ENCODE measurements around the gene AFG3L2. TPM values are rescaled to one million over a fixed set of nuclear protein-coding genes. Genes with fewer than 3 reads are reported as not detected.

The AFG3L2 gene
- total and polyA plus RNA-seq, 2 of the 8 experiments (the other 6 are each of a cell fraction or from before 2014, with no cell fraction given), result 29.7 to 84.8 TPM

GRCh38 chr18:12295389-12296086 lies 81.5 kb downstream of the AFG3L2 start:
- H2BK12ac ChIP-seq (ENCODE audit: low read depth, low read length), result peak overlapping the region; percentile 50; the same call in 1 of the 2 replicates
- no peak overlapping the region; the same call in 1 of the 2 replicates for H2AK5ac ChIP-seq (ENCODE audit: low read depth, low read length)
- no peak overlapping the region for H3K56ac ChIP-seq (replicated peaks; ENCODE audit: insufficient read length, low read depth, low read length)
- no peak overlapping the region for H4K5ac ChIP-seq (ENCODE audit: insufficient read length, low read depth, low read length)
- no peak overlapping the region for H4K91ac ChIP-seq (replicated peaks; ENCODE audit: insufficient read length, low read length)
- H3K14ac ChIP-seq (ENCODE audit: insufficient read length), result no peak overlapping the region
- no peak overlapping the region for H3K18ac ChIP-seq (ENCODE audit: extremely low read depth, low read length)
- no peak overlapping the region for H2BK15ac ChIP-seq (ENCODE audit: low read length)
- H2BK120ac ChIP-seq (replicated peaks; ENCODE audit: low read depth, low read length), result no peak overlapping the region
- no peaks in the 10 kb centered on the region for H3K79me2 ChIP-seq (ENCODE audit: control insufficient read depth in 1 of 2, insufficient read depth in 2 of 2, low read length in 2 of 2)
- 91% methylated on average over 16 of the region's 18 CpGs; no CpG with 5 or more reads in 1 of the 2 experiments for WGBS, 2 experiments (ENCODE audit: extremely low coverage in 1 of 2, insufficient coverage in 1 of 2, insufficient read length in 1 of 2, insufficient replicate concordance in 2 of 2, low coverage in 1 of 2, low lambda C conversion rate in 2 of 2, missing lambda C conversion rate in 1 of 2)
- no peaks in the 10 kb centered on the region; a peak in 1 of 7 replicates for H3K4me1 ChIP-seq (replicated peaks in 1 of 4; ENCODE audit: control insufficient read depth in 3 of 4, insufficient read depth in 4 of 4, low read length in 3 of 4)
- no peak for DNase-seq (ENCODE audit: low read depth in 1 of 2, low spot score in 2 of 2)
- no peak overlapping the region for H2BK20ac ChIP-seq (ENCODE audit: low read length)
- H4K20me1 ChIP-seq (replicated peaks in 1 of 2; ENCODE audit: control insufficient read depth in 1 of 2, insufficient read depth in 2 of 2, low read length in 2 of 2), result no peaks in the 10 kb centered on the region
- H3K36me3 ChIP-seq (ENCODE audit: control insufficient read depth in 2 of 4, insufficient read depth in 4 of 4, low read length in 3 of 4), result no peaks in the 10 kb centered on the region
- H3K4me2 ChIP-seq (ENCODE audit: insufficient read depth in 1 of 2, low read depth in 2 of 2, low read length in 2 of 2), result no peak overlapping the region
- no peak for FAIRE-seq
- no peaks in the 10 kb centered on the region for H3K79me1 ChIP-seq (ENCODE audit: low read depth, low read length)
- 0 out of 4 replicates have a peak, but pooled peaks cover 0 to 4% of the 10 kb centered on the region in 2 experiments for H3K9me3 ChIP-seq (ENCODE audit: insufficient read depth in 2 of 2, low read depth in 1 of 2, low read length in 1 of 2)
- no peak overlapping the region for H3K4ac ChIP-seq (replicated peaks; ENCODE audit: insufficient read length, low read depth, low read length)
- CTCF ChIA-PET (ENCODE audit: partially characterized antibody), result interaction anchor here (0.6 to 1.7 kb wide), 6 partner anchors 11 to 1386 kb away, joined by 3 to 8 read pairs (median 3); no protein-coding TSS in a partner anchor
- H2AFZ ChIP-seq (ENCODE audit: low read length), result no peak overlapping the region
- no peaks in the 10 kb centered on the region; a peak in 1 of 7 replicates for H3K27me3 ChIP-seq (replicated peaks in 1 of 4; ENCODE audit: control insufficient read depth in 3 of 4, extremely low read depth in 1 of 4, insufficient read depth in 3 of 4, low read length in 3 of 4)
- H3K27ac ChIP-seq (ENCODE audit: low read depth, low read length), result no peak overlapping the region
- POLR2A ChIA-PET (ENCODE audit: partially characterized antibody), result interaction anchor here (1.4 kb wide), 1 partner anchor 8 kb away, joined by 4 read pairs; no protein-coding TSS in a partner anchor
- no peak overlapping the region for H3K23ac ChIP-seq (ENCODE audit: insufficient read length)
- no peaks in the 10 kb centered on the region for H3K23me2 ChIP-seq (ENCODE audit: low read depth, low read length)
- H3K9ac ChIP-seq (replicated peaks in 1 of 4; ENCODE audit: extremely low read depth in 1 of 4, low read depth in 3 of 4, low read length in 3 of 4), result no peak overlapping the region
- H4K8ac ChIP-seq (ENCODE audit: extremely low read depth, insufficient read depth, low read length), result no peak overlapping the region
- H2BK5ac ChIP-seq (ENCODE audit: low read depth, low read length), result no peak overlapping the region
- H3K4me3 ChIP-seq (ENCODE audit: extremely low read depth in 1 of 4, insufficient read depth in 2 of 4, low read depth in 3 of 4, low read length in 4 of 4), result no peak overlapping the region
- no peak for TF ChIP-seq ZNF274 (IDR thresholded peaks at IDR 0.05; ENCODE audit: borderline replicate concordance, extremely low read depth, low read length)
- no peak for TF ChIP-seq NANOG (IDR thresholded peaks at IDR 0.05; ENCODE audit: insufficient read depth, low read depth, low read length, poor library complexity, severe bottlenecking)
- TF ChIP-seq TCF12 (IDR thresholded peaks at IDR 0.05; ENCODE audit: low read depth, low read length), result no peak
- TF ChIP-seq JUND (IDR thresholded peaks at IDR 0.05; ENCODE audit: low read length), result no peak
- TF ChIP-seq CHD2 (IDR thresholded peaks at IDR 0.05; ENCODE audit: low read length), result no peak
- TF ChIP-seq CEBPB (IDR thresholded peaks at IDR 0.05; ENCODE audit: low read depth, low read length), result no peak
- TF ChIP-seq KDM4A (IDR thresholded peaks at IDR 0.05; ENCODE audit: low read depth, low read length, severe bottlenecking), result no peak
- no peak for TF ChIP-seq CTBP2 (IDR thresholded peaks at IDR 0.05; ENCODE audit: borderline replicate concordance, insufficient read depth, insufficient read length, low read length)
- TF ChIP-seq FOSL1 (IDR thresholded peaks at IDR 0.05; ENCODE audit: insufficient read depth, low read depth, low read length), result no peak
- TF ChIP-seq HDAC2 (IDR thresholded peaks at IDR 0.05; ENCODE audit: borderline replicate concordance in 1 of 2, low read depth in 2 of 2, low read length in 2 of 2), result no peak

Data from H1 (cell line).